Esophagus muscularis mucosa (tissue), 4 donors: ENCODE results near the gene TMEM129.

Experiments used
- CTCF ChIP-seq, 3 experiments: fragments of 200-600 bp in 2 of 3; fragments of 450-650 bp in 1 of 3; sonication (generic) in 2 of 3; IDR thresholded peaks; one replicate each; pipeline ENCODE4 v1.5.1; 2017 to 2019; ENCODE audit warnings: antibody characterized with exemption in 3 of 3, mild to moderate bottlenecking in 2 of 3, moderate library complexity in 1 of 3
- EP300 ChIP-seq: sonication (generic); formaldehyde crosslinking; IDR thresholded peaks from one replicate; pipeline ENCODE4 v1.6.1; 2017; ENCODE audit warnings: antibody characterized with exemption
- POLR2A ChIP-seq: fragments of 450-650 bp; IDR thresholded peaks from one replicate; pipeline ENCODE4 v1.6.1; 2017; ENCODE audit warnings: antibody characterized with exemption, moderate library complexity, mild to moderate bottlenecking, low read depth
- POLR2AphosphoS5 ChIP-seq, 2 donors: sonication (generic); formaldehyde crosslinking; IDR thresholded peaks; one replicate each; pipeline ENCODE4 v1.6.1; 2017; ENCODE audit warnings: antibody characterized with exemption in 2 of 2

GRCh38 chr4:1762264-1763010, 41.3 kb upstream of the TMEM129 start:
- TF ChIP-seq CTCF (IDR thresholded peaks at IDR 0.05) (no peak), EP300 (no peak), POLR2A (no peak), POLR2AphosphoS5 (IDR thresholded peaks at IDR 0.05) (no peak)
